ENCODE results near the gene HAUS8. TPM values are rescaled to one million over a fixed set of nuclear protein-coding genes. Genes with fewer than 3 reads are reported as not detected.

HAUS8 gene
- total and polyA plus RNA-seq, 10 of the 15 experiments (the other 5 are each of a cell fraction or from before 2014, with no cell fraction given), result 22.7 to 43.9 (median 34.4) TPM

GRCh38 chr19:17021793-17022590 lies 53.3 kb downstream of the HAUS8 start (continued):
- TF ChIP-seq SUZ12 (IDR thresholded peaks at IDR 0.05; ENCODE audit: unreplicated experiment) (no peak), USF2 (IDR thresholded peaks at IDR 0.05; ENCODE audit: borderline replicate concordance, low read depth, low read length) (no peak), SIX5 (IDR thresholded peaks at IDR 0.05; ENCODE audit: low read depth, low read length, severe bottlenecking) (no peak), CBX5 (IDR thresholded peaks at IDR 0.05; ENCODE audit: low read depth) (no peak), SIN3A (IDR thresholded peaks at IDR 0.05; ENCODE audit: low read depth, low read length) (no peak), NR2C2 (IDR thresholded peaks at IDR 0.05; ENCODE audit: borderline replicate concordance, control insufficient read depth, insufficient read length, low read depth) (no peak), BRCA1 (IDR thresholded peaks at IDR 0.05; ENCODE audit: low read depth, low read length) (no peak)

- 0% methylated on average over 1 of the region's 1 CpG for WGBS (ENCODE audit: insufficient coverage, insufficient replicate concordance, low lambda C conversion rate, missing lambda C conversion rate)
- H3K9ac ChIP-seq (ENCODE audit: control insufficient read depth, insufficient read depth, low read length), result no peak overlapping the region
- no peak for FAIRE-seq
- TF ChIP-seq DPF2 (IDR thresholded peaks at IDR 0.05) (no peak), HSF1 (IDR thresholded peaks at IDR 0.05; ENCODE audit: low read depth, low read length) (peak; percentile 74; the same call in 1 of the 2 replicates)
- H3K27me3 ChIP-seq (replicated peaks in 1 of 2; ENCODE audit: control insufficient read depth in 2 of 2, insufficient read depth in 2 of 2, low read length in 1 of 2), result peaks cover 3 to 9% of the 10 kb centered on the region in 2 experiments; a peak in 3 of 4 replicates
- no peak overlapping the region for H2AFZ ChIP-seq (ENCODE audit: control insufficient read depth, low read depth, low read length)
- ChIA-PET RAD21 (ENCODE audit: unreplicated experiment) (no interaction called here), POLR2A (no interaction called here), SMC1A (ENCODE audit: uncharacterized antibody, unreplicated experiment) (no interaction called here), CTCF (interaction anchor here (1.0 kb wide), 1 partner anchor 249 kb away, joined by 3 read pairs; no protein-coding TSS in a partner anchor)
- no peak overlapping the region for H3K4me2 ChIP-seq (ENCODE audit: control insufficient read depth, insufficient read depth)
- no peaks in the 10 kb centered on the region for H3K36me3 ChIP-seq (ENCODE audit: control insufficient read depth in 2 of 2, insufficient read depth in 2 of 2, low read length in 1 of 2)
- intact Hi-C loops (cut with micrococcal nuclease; ENCODE audit: unreplicated experiment) (no loop called here), in situ Hi-C loops (cut with MboI) (no loop called here)
- no peaks in the 10 kb centered on the region for H3K4me1 ChIP-seq (ENCODE audit: control insufficient read depth, insufficient read depth, low read length)
- no peak overlapping the region for H3K27ac ChIP-seq (ENCODE audit: control insufficient read depth, insufficient read depth)
- no peak for ATAC-seq
- no TSS peak for BruUV-seq (replicated peaks)
- H3K4me3 ChIP-seq, result no peak overlapping the region
- H4K20me1 ChIP-seq (ENCODE audit: control insufficient read depth, insufficient read depth), result no peaks in the 10 kb centered on the region
- no peak for DNase-seq (ENCODE audit: low read depth, low spot score)
- H3K79me2 ChIP-seq (ENCODE audit: control insufficient read depth, insufficient read depth, low read length), result no peaks in the 10 kb centered on the region
- peaks cover 2% of the 10 kb centered on the region; the same call in 2 of the 3 replicates for H3K9me3 ChIP-seq (replicated peaks; ENCODE audit: control insufficient read depth, insufficient read depth, low read length)
Observed at GRCh38 chr19:17021328-17021727, 53.9 kb downstream of the HAUS8 start.
